Fibroblast of upper back skin (primary cell): Measurements from ENCODE around the gene METTL1.

ENCODE experiments used
- DNase-seq: peaks from one replicate; pipeline ENCODE4 v3.0.0-alpha.2; 2013

The METTL1 gene

DNA sequence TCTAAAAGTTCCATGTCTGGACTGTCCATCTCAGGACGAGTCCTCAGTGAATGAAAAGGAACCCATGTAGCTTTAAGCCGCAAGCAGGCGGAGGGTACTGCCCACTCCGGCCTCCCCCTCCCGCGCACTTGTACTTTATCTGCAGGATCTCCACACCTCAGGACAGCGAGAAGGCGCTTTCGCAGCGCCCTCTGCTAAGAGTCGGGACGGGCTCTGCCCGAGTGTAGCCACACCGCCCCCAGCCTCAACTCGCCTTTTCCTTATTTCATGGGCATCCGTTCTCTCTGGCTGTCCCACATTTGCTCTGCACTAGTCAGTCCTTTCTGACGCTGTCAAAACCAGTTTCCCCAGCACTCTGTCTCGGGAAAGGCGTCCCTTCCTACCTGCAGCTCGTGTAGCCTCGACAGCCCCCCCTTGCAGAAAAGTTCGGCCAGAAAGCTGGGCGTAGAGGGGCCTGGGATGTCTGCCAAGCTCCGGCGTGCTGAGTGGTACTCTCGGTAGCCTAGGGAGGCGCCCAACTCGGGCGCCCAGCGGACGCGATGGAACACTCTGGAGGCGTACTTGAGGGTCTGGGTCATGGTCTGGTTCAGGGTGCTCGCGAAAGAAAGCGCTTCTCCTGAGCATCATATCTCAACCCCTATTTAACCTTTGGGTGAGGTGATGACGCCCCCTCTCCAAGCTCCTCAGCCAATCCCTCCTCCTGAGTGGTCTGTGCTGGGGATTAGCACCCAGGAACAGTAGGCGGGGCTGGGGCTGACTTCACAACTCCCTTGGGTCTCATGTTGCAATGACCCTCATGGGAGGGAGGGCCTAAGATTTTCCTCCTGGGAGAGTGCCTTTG, 5.2 kb downstream of the METTL1 start, which contains the start of gene CYP27B1:
Gene CYP27B1, minus strand, starts transcription at position 615 of the 841 bp plus-strand sequence. Its CDS starts 37 bp downstream, at position 578.
- DNase-seq: no peak

DNA sequence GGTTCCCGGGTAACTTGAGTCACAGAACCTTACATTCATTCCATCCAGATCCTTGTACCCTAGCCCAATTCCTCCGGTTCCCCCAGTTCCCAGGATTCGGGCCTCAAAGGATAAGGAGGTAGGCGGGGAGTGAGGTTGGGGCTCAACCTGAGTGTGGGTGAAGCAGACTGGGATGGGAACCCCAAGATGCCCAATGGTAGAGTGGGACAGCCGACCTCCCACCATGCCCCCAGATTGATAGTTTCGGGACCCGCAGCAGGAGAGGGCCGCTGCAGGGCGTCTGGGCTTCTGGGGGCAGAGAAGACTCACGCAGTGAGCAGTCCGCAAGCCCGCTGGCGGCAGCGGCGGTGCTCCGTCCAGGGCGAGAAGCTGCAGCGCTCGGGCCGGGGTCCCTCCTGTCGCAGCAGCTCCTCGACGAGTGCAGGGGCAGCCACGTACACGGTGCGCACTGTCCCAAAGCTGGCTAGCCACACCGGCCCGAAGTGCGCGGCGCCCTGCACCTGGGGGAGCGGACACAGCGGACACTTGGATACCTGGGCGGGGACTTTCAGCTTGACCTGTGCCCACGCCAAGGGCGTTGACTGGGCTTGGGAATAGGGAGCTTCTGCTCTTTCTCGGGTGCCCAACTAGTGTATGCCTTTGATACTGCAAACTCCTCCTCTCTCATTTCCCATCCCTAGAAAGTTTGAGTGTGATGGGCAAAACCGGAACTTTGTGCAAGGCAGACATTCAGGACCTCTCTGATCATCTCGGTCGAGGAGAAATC, 6.0 kb downstream of the METTL1 start:
- no peak for DNase-seq

DNA sequence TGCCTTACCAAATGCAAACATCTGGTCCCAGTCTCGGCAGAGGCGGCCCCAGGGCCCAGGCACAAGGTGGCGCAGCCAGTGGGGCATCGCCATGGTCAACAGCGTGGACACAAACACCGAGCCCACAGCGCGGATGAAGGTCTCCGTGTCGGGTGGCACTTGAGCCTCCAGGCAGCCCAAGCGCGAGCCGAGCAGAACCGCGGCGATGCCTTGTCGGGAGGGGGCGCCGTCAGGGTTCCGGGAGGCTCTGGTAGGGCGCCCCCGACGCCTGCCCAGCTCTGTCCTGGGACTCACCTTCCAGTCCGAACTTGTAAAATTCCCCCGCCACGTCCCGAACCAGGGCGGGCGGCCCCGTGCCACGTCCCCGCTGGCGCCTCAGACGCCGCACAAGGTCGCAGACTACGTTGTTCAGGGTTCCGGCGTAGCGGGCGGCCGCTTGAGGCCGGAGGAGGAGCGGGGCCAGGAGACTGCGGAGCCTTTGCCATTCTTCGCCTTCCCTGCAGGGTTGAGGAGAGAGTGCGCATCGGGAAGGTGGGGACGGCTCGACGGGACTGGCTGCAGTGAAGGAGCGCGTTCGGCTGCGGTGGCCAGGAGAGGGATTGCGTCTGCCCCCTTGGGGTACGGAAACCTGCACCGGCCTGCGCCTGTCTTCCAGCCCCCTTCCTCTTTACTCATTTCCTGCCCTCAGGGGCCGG, 6.8 kb downstream of the METTL1 start:
- DNase-seq: peak; percentile 17

DNA sequence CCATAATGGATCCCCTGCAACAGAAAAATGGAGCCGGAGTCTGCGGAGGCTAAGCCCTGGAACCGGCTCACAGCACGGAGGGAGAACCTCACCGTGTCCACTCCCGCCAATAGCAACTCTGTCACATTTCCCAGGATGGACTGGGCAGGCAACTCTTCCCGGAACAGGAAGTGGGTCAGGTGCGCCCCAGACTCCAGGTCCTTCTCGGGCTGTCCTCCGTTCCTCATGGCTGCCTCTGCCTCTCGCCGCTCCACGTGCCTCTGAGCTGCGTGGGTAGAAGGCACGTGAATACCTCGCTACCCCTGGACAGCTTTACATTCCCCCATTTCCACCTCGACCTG, 7.3 kb downstream of the METTL1 start:
- no peak for DNase-seq

DNA sequence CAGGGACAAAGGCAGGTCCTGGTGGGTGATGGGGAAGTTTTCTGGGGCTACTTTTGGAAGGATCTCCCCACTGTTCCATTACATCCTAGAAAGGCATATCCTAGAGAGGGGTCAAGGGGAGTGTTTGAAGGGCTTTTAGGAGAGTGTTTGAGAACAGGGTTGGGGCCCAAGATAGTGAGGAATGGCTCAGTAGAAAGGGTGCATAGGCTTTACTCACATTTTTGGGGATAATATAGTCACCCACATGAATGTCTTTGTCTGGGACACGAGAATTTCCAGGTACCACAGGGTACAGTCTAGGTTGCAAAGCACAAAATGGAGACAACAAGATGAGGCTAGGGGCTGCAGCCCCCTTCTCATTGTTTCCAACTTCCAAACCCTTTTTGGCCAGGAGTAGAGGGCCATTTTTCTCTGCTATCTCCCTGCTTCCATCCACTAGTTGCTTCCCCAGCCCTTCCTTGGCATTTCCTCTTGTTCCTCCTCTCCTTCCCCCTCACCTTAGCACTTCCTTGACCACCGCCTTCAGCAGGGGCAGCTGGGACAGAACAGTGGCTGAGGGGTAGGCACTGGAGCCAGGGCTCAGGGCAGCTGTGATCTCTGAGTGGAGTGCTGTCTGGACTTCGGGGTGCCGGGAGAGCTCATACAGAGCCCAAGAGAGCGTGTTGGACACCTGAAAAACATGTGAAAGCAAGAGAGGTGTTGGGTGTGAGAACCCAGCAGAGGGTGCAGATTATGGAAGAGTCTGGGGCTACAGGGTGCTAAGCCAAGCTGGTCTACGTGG, 7.8 kb downstream of the METTL1 start:
- no peak for DNase-seq

DNA sequence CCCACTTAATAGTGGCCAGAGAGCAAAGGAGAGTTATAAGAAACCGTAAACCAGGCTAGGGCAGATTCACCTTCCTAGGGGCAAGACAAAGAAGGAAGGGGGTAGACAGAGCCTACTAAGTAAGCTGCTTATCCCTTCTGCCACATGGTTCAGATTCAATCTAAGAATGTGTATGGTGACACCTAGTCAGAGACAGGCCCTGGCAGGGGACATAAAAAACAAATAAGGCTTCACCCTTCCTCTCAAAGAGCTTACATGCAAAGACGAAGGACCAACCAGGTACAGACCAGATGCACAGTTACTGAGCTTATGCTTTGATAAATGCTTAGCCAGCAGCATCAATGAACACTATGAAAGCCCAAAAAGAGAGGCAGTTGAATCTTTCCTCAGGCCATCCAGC, 9.4 kb downstream of the METTL1 start:
- no peak for DNase-seq

DNA sequence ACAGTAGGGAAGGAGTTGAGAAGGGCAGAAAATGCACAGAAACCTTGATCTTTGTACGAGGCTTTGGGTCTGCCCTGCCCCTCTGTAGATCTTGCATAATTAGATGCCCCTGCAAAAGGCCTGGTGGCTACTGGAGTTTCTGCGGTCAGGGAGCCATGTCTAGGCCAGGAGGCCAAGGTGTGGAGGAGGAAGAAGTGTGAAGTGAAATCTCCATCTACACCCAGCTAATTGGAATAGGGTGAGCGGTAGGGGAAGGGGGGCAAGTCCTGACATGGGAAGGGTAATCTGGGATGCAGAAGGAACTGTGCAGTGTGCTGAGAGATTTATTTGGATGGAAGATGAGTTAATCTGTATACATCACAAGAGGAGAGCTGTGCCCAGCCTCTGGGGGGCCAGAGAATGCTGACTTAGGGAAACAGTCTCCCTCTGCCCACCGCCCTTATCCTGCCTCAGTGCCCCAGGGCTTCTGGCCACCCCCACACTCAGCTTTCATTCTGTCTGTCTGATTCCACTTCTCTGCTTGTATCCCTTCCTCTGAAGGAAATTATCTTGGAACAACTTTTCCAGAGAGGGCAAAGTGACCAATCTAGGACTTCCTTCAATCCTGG, 10.4 kb downstream of the METTL1 start:
- no peak for DNase-seq

DNA sequence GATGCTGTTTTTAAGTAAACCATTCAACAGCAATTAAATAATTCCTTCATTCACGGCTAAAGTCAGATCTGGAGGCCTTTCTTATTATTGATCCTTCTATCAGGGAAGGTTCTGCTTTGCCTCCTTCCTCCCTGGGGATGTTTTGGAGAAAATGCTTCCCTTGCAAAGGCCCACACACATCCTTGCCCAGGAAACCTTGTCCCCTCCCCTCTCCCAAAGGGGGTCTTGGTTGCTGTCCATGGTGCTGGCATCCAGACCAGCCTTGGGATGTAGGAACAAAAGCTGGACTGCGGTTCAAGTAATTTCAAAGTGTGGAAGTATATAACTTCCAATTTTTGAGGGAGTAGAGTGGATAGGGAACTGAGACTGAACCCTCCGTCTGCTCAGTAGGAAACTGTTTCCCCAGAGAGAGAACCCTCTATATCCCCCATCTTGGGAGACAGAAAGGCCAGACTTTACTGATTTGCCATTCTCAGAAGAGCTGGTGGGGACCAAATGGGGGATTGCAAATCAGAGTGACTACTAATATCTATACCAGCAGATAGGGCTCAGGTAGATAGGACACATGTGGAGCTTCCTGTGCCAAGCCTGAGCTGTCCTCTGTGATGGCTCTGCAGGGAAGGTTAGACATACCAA, 11.4 kb downstream of the METTL1 start:
- DNase-seq: no peak

DNA sequence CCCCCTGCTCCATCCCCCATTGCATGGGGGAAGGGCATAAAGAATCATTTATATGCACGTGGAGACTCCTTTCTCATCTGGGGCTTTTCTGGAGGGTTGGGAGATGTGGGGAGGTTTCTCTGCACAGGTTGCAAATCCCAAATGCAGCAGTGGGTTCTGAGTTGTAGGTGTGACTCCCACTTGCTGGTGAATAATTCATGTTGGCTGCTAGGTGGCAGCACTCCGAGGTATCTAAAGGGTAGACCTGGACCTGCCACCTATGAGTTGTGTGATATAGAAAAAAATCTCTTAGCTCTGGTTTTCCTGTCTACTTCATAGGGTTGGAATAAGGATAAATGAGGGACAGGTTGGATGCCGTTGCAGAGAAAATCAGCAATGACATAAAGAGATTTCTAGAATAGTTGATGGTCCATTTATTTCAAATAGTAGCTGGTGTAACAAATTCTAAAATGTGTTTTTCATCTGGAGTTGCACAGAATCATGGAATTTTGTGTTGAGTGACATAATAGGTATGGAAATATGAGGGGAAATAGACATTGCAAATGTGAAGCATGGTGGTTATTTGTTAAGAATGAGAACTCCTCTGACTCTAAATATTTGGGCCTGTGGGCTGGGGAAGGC, 12.4 kb downstream of the METTL1 start:
- DNase-seq: no peak

DNA sequence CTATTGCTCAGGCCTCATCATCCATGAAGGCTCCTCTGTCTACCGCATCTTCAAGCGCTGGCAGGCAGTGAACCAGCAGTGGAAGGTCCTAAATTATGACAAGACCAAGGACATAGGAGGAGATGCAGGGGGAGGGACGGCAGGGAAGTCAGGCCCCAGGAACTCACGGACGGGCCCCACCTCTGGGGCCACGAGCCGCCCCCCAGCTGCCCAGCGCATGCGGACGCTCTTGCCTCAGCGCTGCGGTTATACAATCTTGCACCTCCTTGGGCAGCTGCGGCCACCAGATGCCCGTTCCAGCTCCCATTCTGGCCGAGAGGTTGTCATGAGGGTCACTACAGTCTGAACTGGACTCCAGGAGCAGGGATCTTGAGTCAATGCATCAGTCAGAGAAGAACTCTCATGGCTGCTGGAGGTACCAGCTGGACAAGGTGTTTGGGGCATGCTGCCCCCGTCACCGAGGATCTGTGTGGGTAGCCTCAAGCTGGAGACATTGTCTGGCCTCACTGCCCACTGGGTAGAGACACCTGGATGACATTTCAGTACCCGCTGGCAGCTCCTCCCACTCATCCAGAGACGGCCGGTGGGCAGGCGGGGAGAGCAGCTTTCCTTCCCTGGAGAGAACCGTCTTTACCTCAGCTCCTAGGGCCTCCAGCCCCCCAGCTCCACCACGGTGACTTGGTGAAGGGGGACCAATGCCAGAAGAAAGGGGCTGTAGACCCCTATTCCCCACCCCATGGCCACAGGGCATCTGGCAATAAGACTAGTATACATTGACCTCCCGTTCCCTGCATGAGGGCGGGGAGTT, 13.1 kb downstream of the METTL1 start:
- no peak for DNase-seq

DNA sequence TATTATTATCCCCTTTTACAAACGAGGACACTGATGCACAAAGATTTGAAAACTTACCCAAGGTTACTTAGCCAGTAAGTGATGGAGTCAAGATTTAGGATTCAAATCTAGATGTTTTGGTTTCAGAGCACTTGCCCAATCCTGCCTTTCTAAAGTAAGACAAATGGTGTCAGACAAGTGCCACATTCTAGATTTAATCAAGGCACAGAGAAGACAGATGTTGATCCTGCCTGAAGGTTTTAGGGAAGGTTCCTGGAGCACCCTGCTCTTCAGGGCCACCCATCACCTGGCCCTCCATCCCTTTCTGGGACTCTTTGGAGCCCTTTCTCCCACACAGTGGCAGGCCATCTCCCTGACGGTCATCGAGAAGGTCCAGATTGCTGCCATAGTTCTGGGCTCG, 14.1 kb downstream of the METTL1 start:
- no peak for DNase-seq

DNA sequence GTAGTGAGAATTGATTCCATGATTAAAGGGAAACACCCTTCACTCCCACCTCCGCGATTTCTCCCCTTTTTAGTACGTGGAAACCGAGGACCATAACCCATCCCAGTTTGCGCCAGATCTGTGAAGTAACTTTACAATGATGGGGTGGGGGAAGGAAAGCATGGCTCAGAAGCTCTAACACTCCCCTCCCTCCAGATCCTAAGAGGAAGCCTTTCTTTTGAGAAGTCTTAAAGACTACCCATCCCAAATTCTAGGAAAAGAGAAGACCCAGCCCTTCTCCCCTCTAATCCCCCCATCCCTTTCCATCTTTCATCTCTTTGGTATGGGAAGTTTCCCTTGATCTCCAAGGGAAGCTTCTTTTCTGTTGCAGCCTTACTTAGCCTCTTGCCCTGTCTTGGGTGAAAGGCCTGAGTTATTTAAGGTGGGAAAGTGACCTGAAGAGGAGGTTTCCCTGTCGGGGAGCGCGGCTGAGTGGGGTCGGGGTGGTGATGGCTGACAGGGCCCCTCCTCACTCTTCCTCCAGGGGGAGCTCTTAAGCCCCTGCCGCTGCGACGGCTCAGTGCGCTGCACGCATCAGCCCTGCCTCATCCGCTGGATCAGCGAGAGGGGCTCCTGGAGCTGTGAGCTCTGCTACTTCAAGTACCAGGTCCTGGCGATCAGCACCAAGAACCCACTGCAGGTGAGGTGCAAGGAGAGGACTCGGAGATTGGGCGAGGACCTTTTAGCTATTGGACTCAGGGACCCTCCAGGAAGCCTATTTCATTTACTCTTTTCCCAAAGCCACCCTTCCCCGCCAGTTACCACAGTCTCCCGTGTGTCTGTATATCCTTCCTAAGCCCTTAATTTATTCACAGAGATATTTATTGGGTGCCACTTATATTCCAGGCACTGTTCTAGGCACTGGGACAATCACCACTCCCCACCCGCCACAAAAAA, 15.2 kb downstream of the METTL1 start:
- DNase-seq: peak; percentile 33

DNA sequence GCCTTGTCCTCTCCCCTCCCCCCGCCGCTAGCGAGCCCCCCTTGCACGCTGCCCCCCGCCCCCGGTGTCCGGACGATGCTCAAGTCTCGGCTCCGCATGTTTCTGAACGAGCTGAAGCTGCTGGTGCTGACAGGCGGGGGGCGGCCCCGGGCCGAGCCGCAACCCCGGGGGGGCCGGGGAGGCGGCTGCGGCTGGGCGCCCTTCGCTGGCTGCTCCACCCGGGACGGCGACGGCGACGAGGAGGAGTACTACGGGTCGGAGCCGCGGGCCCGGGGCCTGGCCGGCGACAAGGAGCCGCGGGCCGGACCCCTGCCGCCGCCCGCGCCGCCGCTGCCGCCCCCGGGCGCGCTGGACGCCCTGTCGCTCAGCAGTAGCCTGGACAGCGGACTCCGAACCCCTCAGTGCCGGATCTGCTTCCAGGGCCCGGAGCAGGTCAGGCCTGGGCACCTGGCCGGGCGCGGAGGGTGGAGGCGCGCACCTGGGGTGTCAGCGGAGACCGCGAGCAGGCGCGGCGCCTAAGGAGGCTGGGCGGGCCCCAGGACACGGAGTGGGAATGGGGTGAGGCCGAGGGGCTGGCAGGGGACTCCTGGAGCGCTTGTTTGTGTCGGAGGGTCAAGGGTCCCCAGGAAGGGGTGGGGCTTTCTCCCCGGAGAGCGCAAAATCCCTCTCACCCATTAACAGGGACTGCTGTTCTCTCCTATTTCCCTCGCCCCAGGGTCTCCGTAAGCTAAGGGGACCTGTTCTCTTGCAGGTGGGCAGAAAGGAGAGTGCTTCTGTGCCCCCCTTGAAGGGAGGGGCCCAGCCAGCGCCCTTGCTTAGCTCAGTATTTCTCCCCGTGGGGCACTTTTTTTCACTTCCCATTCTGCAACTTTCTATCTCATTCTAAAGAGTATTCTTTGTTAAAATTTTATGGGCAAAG, 16.2 kb downstream of the METTL1 start:
- DNase-seq: no peak

DNA sequence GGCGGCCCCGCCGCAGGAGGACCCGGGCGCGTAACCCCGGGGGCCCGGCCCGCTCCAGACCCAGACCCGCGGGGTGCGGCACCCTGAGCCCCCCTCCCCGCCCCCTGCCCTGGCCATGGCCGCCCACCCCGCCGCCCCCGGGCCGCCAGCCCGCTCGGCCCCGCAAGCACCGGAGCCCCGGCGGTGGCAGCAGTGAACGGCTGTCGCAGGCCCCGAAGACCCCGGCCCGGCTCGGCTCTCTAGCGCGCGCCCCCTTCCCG, 16.8 kb downstream of the METTL1 start:
- DNase-seq: no peak

DNA sequence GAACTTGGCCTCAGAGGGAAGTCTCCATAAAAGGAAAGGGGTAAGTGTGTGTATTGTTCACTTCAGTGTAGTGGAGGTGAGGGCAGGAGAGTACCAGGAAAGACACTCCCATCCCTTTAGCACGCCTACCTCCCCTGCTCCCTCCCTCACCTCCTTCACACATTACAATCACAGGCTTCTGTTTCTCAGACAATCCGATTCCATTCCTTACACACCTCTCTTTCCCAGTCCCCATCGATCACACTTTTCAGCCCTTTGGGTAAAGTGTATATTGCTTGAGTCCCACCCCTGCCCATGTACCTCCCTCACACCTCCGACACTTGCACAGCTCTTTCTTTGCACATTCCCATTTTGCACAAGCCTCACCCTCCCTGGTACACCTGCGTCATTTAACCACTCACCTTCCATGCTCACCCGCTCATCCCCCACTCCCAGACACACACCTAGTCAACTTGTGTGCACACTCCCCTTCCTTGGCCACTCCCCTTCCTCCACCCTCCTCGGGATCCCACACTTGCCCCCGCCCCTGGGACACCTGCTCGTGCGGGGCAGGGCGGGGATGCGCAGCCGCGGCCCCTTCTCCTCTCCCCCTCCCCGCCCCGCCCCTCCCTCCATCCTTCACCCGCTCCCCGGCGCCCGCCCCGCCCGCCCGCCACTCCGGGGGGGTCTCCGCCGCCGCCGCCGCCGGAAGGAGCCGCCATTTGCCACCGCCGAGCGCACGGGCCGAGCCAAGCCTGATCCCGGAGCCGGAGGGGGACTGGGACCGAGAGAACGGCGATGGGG, 17.3 kb downstream of the METTL1 start, which contains the start of gene MARCHF9:
Gene MARCHF9, plus strand, starts transcription at position 693 of the 783 bp plus-strand sequence. CDS start 426 bp downstream, outside the sequence.
- no peak for DNase-seq

DNA sequence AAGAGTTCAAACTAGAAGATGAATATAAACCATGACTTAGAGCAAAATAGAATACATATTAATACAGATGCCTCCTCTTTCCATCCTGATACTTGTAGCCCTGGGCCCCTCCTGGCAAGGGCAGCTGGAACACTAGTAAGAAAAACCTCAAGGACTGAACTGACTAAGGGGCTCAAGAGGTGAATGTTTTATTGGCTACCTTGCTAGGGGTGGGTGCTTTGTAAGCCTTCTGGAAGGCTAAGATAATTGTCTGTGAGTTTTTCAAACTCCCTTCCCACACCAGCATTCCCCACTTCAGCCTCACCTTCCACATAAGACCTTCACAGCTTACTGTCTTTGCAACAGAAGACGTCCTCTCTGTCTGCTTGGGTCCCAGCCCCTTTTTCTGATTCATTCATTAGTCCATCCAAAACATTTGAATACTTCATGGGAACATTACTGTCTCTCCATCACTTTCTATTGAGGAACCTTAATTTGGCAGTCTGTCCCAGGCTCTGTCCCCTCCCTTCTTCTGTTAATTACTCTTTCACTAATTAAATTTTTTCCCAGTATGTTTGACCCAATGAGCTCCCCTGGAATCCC, 18.1 kb downstream of the METTL1 start:
- DNase-seq: no peak

DNA sequence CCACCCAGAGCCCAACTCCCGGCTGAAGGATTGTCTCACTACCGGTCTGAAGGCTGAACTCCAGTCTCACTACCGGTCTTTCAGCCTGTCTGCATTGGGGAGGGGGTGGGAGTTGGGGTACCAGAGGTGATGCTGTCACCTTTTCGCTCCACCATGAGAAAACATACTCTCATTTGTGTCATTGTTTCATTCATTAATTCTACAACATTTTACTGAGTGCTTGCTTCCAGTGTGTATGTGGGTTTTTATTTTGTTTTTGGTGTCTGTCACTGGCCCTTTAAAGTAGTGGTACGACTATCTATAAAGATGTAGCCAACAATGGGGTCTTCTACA, 19.3 kb downstream of the METTL1 start:
- DNase-seq: no peak
